Stomach (tissue), 9 donors: ENCODE results near the gene ACMSD. TPM values are rescaled to one million over a fixed set of nuclear protein-coding genes. Genes with fewer than 3 reads are reported as not detected.

Experiments used
- DNase-seq, 2 donors: peaks; one replicate each; pipeline versions ENCODE4 v3.0.0 to v3.0.0-alpha.2; 2013 to 2019
- H3K27ac ChIP-seq, 5 donors: fragments of 200-600 bp in 4 of 5; sonication (generic) in 4 of 5; one replicate each; pipeline ENCODE4 v1.5.1; 2013 to 2019; ENCODE audit warnings: mild to moderate bottlenecking in 1 of 5, moderate library complexity in 1 of 5
- H3K27me3 ChIP-seq, 3 donors: fragments of 200-600 bp; sonication (generic); one replicate each; pipeline ENCODE4 v1.5.1; 2017 to 2019; ENCODE audit warnings: mixed run types in 1 of 3
- H3K36me3 ChIP-seq, 4 donors: fragments of 200-600 bp; sonication (generic); 1 replicate in 3 of 4; 2 replicates in 1 of 4; pipeline ENCODE4 v1.5.1; 2016 to 2019
- H3K4me1 ChIP-seq, 4 donors: fragments of 200-600 bp; sonication (generic); one replicate each; pipeline ENCODE4 v1.5.1; 2016 to 2019
- H3K4me3 ChIP-seq, 4 donors: fragments of 200-600 bp; sonication (generic) in 3 of 4; one replicate each; pipeline ENCODE4 v1.5.1; 2016 to 2019; ENCODE audit warnings: mild to moderate bottlenecking in 1 of 4
- H3K9me3 ChIP-seq, 4 donors: fragments of 200-600 bp; sonication (generic); one replicate each; pipeline ENCODE4 v1.5.1; 2016 to 2019
- CTCF ChIP-seq, 7 experiments: fragments of 450-650 bp in 4 of 7; fragments of 200-600 bp in 3 of 7; sonication (generic) in 3 of 7; IDR thresholded peaks; one replicate each; pipeline ENCODE4 v1.5.1; 2016 to 2019; ENCODE audit warnings: antibody characterized with exemption in 7 of 7, control low read depth in 2 of 7, mild to moderate bottlenecking in 1 of 7
- EP300 ChIP-seq: sonication (generic); formaldehyde crosslinking; IDR thresholded peaks from one replicate; pipeline ENCODE4 v1.6.1; 2017; ENCODE audit warnings: antibody characterized with exemption
- POLR2A ChIP-seq, 4 donors: fragments of 450-650 bp; IDR thresholded peaks; one replicate each; pipeline ENCODE4 v1.6.1; 2016; ENCODE audit warnings: antibody characterized with exemption in 4 of 4, control low read depth in 2 of 4, mild to moderate bottlenecking in 1 of 4, moderate library complexity in 1 of 4
- POLR2AphosphoS5 ChIP-seq, 3 donors: sonication (generic); formaldehyde crosslinking; IDR thresholded peaks; one replicate each; pipeline ENCODE4 v1.6.1; 2016; ENCODE audit warnings: antibody characterized with exemption in 3 of 3
- WGBS, 5 donors: extraction: QIAGEN DNeasy Blood & Tissue Kit in 3 of 5; methylation state at CpG; one replicate each; pipeline versions ENCODE4 v1.1.5 to v1.1.7; 2013 to 2018; 5-methylcytosine and 5-hydroxymethylcytosine counted together
- intact Hi-C: fragments of 100-400 bp; cut with DNase I; formaldehyde crosslinking; loops from one replicate; pipeline ENCODE4 v1.15.1; 2023; ENCODE audit warnings: low total_unique reads
- polyA plus RNA-seq, 3 donors: library from polyadenylated mRNA; stranded (reverse); fragments of 200-250 nt; gene quantifications; one replicate each; pipeline ENCODE4 v1.2.3, GENCODE V29; 2013
- total RNA-seq, 5 donors: library from RNA; depleted of rRNA; stranded (reverse); fragments of >200 nt; gene quantifications; one replicate each; pipeline versions ENCODE4 v1.1.0 to v1.2.3, GENCODE V29; 2014 to 2016
- donor health status: healthy with polysubstance abuse.
- donor health status: Bipolar disorder and iron deficiency.
- donor health status: healthy.

Gene ACMSD
- total and polyA plus RNA-seq, 8 donors, result not detected

GRCh38 chr2:134835471-134835870 lies 2.9 kb upstream of the ACMSD start:
- Histone ChIP-seq H3K4me1 (no peaks in the 10 kb centered on the region), H3K4me3 (no peak overlapping the region), H3K27ac (no peak overlapping the region), H3K27me3 (no peaks in the 10 kb centered on the region), H3K9me3 (peaks cover 0 to 25% (median 16%) of the 10 kb centered on the region in 4 donors), H3K36me3 (no peaks in the 10 kb centered on the region)
- DNase-seq, result no peak
- 93 to 100% (median 97%) methylated on average over 1 of the region's 1 CpG for WGBS, 5 donors
- TF ChIP-seq CTCF (IDR thresholded peaks at IDR 0.05) (no peak), EP300 (no peak), POLR2AphosphoS5 (IDR thresholded peaks at IDR 0.05) (no peak), POLR2A (IDR thresholded peaks at IDR 0.05) (no peak)
- intact Hi-C loops, result no loop called here

GRCh38 chr2:134836986-134837385 lies 1.4 kb upstream of the ACMSD start:
- Histone ChIP-seq H3K27me3 (no peaks in the 10 kb centered on the region), H3K4me1 (no peaks in the 10 kb centered on the region), H3K27ac (no peak overlapping the region), H3K36me3 (no peaks in the 10 kb centered on the region), H3K4me3 (no peak overlapping the region), H3K9me3 (peaks cover 0 to 25% (median 16%) of the 10 kb centered on the region in 4 donors)
- WGBS, 5 donors, result 62 to 87% (median 83%) methylated on average over 2 of the region's 2 CpGs
- intact Hi-C loops, result no loop called here
- no peak for DNase-seq
- TF ChIP-seq CTCF (IDR thresholded peaks at IDR 0.05) (no peak), EP300 (no peak), POLR2A (IDR thresholded peaks at IDR 0.05) (no peak), POLR2AphosphoS5 (IDR thresholded peaks at IDR 0.05) (no peak)

GRCh38 chr2:134839649-134840048 lies 1.2 kb downstream of the ACMSD start:
- H3K27ac ChIP-seq, result no peak overlapping the region
- H3K9me3 ChIP-seq, result peaks cover 0 to 25% (median 14%) of the 10 kb centered on the region in 4 donors
- 71 to 78% (median 76%) methylated on average over 2 of the region's 2 CpGs for WGBS, 5 donors
- no peaks in the 10 kb centered on the region for H3K27me3 ChIP-seq
- no peaks in the 10 kb centered on the region for H3K36me3 ChIP-seq
- no peak for DNase-seq
- H3K4me3 ChIP-seq, result no peak overlapping the region
- H3K4me1 ChIP-seq, result no peaks in the 10 kb centered on the region
- TF ChIP-seq EP300, result no peak
- TF ChIP-seq CTCF (IDR thresholded peaks at IDR 0.05), result no peak
- TF ChIP-seq POLR2AphosphoS5 (IDR thresholded peaks at IDR 0.05), result no peak
- no peak for TF ChIP-seq POLR2A (IDR thresholded peaks at IDR 0.05)
- intact Hi-C loops, result no loop called here

DNA sequence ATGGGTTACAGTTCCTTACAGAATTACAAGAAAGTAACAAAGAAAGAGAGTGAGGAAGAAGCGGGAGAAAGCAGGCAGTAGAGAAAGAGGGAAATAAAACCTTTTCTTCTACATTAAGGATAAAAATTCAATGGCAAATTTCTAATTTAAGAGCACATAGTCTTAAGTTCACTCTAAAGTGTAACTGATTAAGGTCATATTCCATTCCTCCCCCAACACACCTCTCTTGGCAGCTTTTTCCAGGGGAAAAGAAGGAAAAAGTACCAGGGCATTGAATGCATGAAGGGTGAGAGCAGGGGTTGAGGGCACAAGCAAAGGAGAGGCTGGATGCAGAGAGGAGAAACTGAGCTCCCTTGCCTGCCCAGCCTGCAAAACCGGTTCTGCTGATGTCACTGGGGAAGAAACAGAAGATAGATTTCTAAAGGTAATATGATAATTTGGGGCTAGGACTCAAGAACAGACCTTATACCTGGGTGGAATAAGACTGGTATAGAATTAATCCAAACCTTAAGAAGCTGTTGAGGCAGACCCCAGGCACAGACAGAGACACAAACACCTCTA lies 4.6 kb downstream of the ACMSD start:
- Histone ChIP-seq H3K36me3 (no peaks in the 10 kb centered on the region), H3K4me1 (no peaks in the 10 kb centered on the region), H3K4me3 (no peak overlapping the region), H3K27ac (no peak overlapping the region), H3K9me3 (peaks cover 0 to 6% (median 3%) of the 10 kb centered on the region in 4 donors), H3K27me3 (no peaks in the 10 kb centered on the region)
- TF ChIP-seq CTCF (IDR thresholded peaks at IDR 0.05) (no peak), POLR2A (IDR thresholded peaks at IDR 0.05) (no peak), POLR2AphosphoS5 (IDR thresholded peaks at IDR 0.05) (no peak), EP300 (no peak)
- intact Hi-C loops, result no loop called here
- WGBS, 5 donors, result 63 to 72% (median 69%) methylated on average over 2 of the region's 2 CpGs
- DNase-seq, result peak in 1 of 2 donors; percentile 35
